GM19452 (cell line): ENCODE data around the gene N4BP2L1.
"Not testable (repeated sequence)": the region's sequence is repeated elsewhere in the genome, so short reads cannot be mapped to it uniquely, and the experiment has no call there.

ENCODE experiments used
- ATAC-seq: cut with Tn5 transposase; IDR thresholded peaks from one replicate; pipeline ENCODE4 v1.9.1; 2021; ENCODE audit not compliant: unreplicated experiment

Gene N4BP2L1

GRCh38 chr13:32391101-32391619, 36.8 kb downstream of the N4BP2L1 start:
- ATAC-seq: no peak

GRCh38 chr13:32390484-32390883, 37.4 kb downstream of the N4BP2L1 start:
- ATAC-seq: no peak

GRCh38 chr13:32390048-32390447, 37.9 kb downstream of the N4BP2L1 start:
- no peak for ATAC-seq

GRCh38 chr13:32385410-32385809, 42.5 kb downstream of the N4BP2L1 start:
- ATAC-seq: no peak

GRCh38 chr13:32384702-32385101, 43.2 kb downstream of the N4BP2L1 start:
- ATAC-seq: no peak

GRCh38 chr13:32383836-32384618, 43.9 kb downstream of the N4BP2L1 start:
- no peak for ATAC-seq

- ATAC-seq: no peak
Measured at GRCh38 chr13:32381539-32381938, 46.4 kb downstream of the N4BP2L1 start.

GRCh38 chr13:32378012-32378411, 49.9 kb downstream of the N4BP2L1 start:
- no peak for ATAC-seq

- ATAC-seq: no peak
Measured at GRCh38 chr13:32376642-32377415, 51.1 kb downstream of the N4BP2L1 start.

GRCh38 chr13:32370805-32371204, 57.1 kb downstream of the N4BP2L1 start:
- ATAC-seq: no peak

GRCh38 chr13:32362574-32362973, 65.4 kb downstream of the N4BP2L1 start:
- ATAC-seq: no peak

GRCh38 chr13:32355935-32356334, 72.0 kb downstream of the N4BP2L1 start:
- not testable (repeated sequence) for ATAC-seq

GRCh38 chr13:32354040-32354439, 73.9 kb downstream of the N4BP2L1 start:
- peak; percentile 60 for ATAC-seq

GRCh38 chr13:32350839-32351441, 77.0 kb downstream of the N4BP2L1 start:
- not testable (repeated sequence) for ATAC-seq
